Fibroblast of lung (primary cell): Measurements from ENCODE around the gene KCNMA1.

Experiments
- EZH2 ChIP-seq: IDR thresholded peaks from 2 replicates; pipeline ENCODE4 v1.5.1; 2012; ENCODE audit warnings: low read length, control low read depth, mild to moderate bottlenecking; ENCODE audit errors: missing control alignments
- TF ChIP-seq, protein P1 (sequence below), 2 donors: IDR thresholded peaks in 1 of 2; conservative IDR thresholded peaks in 1 of 2; 1 replicate in 1 of 2; 2 replicates in 1 of 2; pipeline ENCODE4 v1.5.1; 2011 to 2012; ENCODE audit warnings: low read length in 2 of 2, control low read depth in 1 of 2, inconsistent platforms in 1 of 2, low read depth in 1 of 2, mild to moderate bottlenecking in 1 of 2

- TF ChIP-seq EZH2 = no peak
- TF ChIP-seq, protein P1, sequence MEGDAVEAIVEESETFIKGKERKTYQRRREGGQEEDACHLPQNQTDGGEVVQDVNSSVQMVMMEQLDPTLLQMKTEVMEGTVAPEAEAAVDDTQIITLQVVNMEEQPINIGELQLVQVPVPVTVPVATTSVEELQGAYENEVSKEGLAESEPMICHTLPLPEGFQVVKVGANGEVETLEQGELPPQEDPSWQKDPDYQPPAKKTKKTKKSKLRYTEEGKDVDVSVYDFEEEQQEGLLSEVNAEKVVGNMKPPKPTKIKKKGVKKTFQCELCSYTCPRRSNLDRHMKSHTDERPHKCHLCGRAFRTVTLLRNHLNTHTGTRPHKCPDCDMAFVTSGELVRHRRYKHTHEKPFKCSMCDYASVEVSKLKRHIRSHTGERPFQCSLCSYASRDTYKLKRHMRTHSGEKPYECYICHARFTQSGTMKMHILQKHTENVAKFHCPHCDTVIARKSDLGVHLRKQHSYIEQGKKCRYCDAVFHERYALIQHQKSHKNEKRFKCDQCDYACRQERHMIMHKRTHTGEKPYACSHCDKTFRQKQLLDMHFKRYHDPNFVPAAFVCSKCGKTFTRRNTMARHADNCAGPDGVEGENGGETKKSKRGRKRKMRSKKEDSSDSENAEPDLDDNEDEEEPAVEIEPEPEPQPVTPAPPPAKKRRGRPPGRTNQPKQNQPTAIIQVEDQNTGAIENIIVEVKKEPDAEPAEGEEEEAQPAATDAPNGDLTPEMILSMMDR (conservative IDR thresholded peaks at IDR 0.05 in 1 of 2, IDR thresholded peaks at IDR 0.05 in 1 of 2; ENCODE audit: low read depth in 1 of 2, low read length in 2 of 2) = no peak
Measured at GRCh38 chr10:77509391-77509790, 128.2 kb downstream of the KCNMA1 start.
